Stimulated activated naive CD8-positive, alpha-beta T cell treated with anti-CD3 and anti-CD28 coated beads, Interleukin-15, amount 100 ng/mL, for 72 hours (primary cell): ENCODE measurements around the gene CYB5B.

ENCODE experiments used
- ATAC-seq: fragments of 150-1000 bp; cut with Tn5 transposase; 2 replicates; pipeline ENCODE4 v1.10.0; 2021; ENCODE audit warnings: mild to moderate bottlenecking, moderate library complexity
- DNase-seq, 2 donors: peaks; one replicate each; pipeline ENCODE4 v3.0.0; 2021 to 2022
- H3K27ac Mint-ChIP-seq, 2 donors: one replicate each; pipeline ENCODE4 v1.8.0; 2022; ENCODE audit warnings: mild to moderate bottlenecking in 2 of 2, mixed read lengths in 2 of 2, moderate library complexity in 2 of 2
- H3K27me3 Mint-ChIP-seq: one replicate; pipeline ENCODE4 v1.8.0; 2022; ENCODE audit warnings: mixed read lengths
- H3K4me1 Mint-ChIP-seq: one replicate; pipeline ENCODE4 v1.8.0; 2022; ENCODE audit warnings: mild to moderate bottlenecking, mixed read lengths
- H3K4me3 Mint-ChIP-seq, 2 donors: one replicate each; pipeline ENCODE4 v1.8.0; 2022; ENCODE audit warnings: mild to moderate bottlenecking in 2 of 2, mixed read lengths in 2 of 2, moderate library complexity in 1 of 2
- H3K9me3 Mint-ChIP-seq, 2 donors: one replicate each; pipeline ENCODE4 v1.8.0; 2022; ENCODE audit warnings: mixed read lengths in 2 of 2

Gene CYB5B

DNA sequence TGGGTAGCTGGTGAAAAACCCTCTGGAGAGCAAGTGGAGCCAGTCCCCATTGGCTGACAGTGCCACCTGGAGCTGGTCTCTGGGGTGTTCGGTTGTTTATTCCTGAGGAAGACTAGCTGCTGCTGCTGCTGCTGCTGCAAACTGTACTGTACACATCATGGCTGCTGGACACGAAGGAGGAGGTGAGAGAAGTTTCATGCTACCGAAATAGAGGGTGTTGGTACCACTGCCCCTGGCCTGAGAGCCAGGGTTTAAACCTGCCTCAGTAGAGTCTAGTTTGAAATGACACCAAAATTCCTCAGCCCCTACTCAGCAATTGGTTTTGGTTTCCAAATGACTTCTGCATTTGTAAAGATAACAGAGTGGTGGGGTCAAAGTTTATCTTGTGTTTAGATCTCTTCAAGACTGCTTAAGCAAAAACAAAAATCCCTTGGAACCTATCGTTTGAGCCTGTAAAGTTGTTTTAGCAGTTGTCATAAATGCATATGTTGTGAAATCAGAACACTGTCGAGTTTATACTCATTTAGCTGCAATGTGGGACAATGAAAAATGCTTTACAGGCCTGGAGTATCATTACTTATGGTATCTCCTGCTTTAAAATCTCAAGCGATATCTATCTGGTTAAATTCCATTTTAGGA lies 40.8 kb downstream of the CYB5B start:
- ATAC-seq (peak; percentile 75), DNase-seq (peak in 1 of 2 donors; percentile 25)
- Mint-ChIP-seq H3K4me1 (peaks cover 71% of the 10 kb centered on the region), H3K4me3 (peak overlapping the region; percentile 19 to 47), H3K27ac (peak overlapping the region in 1 of 2 donors; percentile 64), H3K27me3 (no peaks in the 10 kb centered on the region), H3K9me3 (no peaks in the 10 kb centered on the region)

DNA sequence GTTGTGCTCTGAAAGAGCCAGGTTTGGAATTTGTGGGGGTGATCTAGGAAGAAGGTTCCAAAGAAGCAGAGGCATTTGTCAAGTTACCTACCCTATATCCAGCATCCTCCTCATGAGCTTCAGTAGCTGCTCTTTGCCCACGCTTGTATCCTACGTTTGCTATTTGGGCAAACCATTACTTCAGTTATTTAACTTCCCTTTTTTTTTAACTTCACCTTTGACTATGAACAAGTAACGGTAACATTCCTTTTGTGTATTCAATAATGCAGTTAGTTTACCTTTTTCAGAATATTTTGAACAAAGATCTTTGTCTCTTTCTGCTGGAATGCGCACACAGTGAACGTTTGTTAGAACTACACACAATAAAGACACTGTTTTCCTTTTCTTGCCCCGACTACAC lies 41.5 kb downstream of the CYB5B start:
- no peak overlapping the region for H3K27ac Mint-ChIP-seq

DNA sequence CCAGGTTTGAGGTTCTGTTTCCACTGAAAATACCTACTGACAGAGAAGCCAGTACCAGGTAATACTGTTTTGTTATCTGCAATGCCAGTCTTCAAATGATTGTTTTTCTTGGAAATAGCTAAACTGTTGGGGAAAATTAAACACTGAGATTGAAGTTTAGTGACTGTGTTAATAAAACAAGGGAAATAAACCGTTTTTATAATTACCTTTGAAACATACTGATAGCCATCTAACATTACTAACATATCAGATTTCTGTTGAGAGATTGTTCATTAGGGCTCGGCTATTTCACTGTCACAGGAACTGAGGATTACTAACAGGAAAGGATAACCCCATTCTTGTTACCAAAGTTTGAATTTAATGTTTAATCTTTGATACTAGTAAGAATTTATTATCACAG lies 42.1 kb downstream of the CYB5B start:
- Mint-ChIP-seq H3K27ac (no peak overlapping the region), H3K4me3 (no peak overlapping the region), H3K4me1 (peaks cover 84% of the 10 kb centered on the region), H3K9me3 (no peaks in the 10 kb centered on the region), H3K27me3 (no peaks in the 10 kb centered on the region)
- ATAC-seq (no peak), DNase-seq (no peak)

More for the DNA sequence above, 41.5 kb downstream of the CYB5B start:
- Mint-ChIP-seq H3K9me3 (no peaks in the 10 kb centered on the region), H3K4me3 (no peak overlapping the region), H3K27me3 (no peaks in the 10 kb centered on the region), H3K4me1 (peaks cover 78% of the 10 kb centered on the region)
- no peak for ATAC-seq
- no peak for DNase-seq

DNA sequence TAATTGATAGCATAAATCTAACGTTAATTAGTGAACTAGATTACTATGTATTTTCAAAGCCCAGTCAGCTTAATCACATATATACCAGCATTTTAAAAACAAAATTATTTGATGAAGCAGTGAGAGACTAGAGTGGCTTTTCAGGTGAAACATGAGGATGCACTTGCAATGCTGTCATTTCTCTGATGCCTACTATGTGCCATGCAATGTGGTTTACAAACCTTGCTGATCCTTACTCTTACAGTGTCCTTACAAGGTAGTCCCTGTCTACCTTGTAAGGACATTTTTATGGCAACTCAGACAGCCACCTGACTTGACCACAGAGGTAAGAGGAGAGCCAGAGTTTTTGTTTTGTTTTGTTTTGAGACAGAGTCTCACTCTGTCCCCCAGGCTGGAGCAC lies 42.7 kb downstream of the CYB5B start:
- H3K4me1 Mint-ChIP-seq = peaks cover 89% of the 10 kb centered on the region
- H3K27ac Mint-ChIP-seq = no peak overlapping the region

DNA sequence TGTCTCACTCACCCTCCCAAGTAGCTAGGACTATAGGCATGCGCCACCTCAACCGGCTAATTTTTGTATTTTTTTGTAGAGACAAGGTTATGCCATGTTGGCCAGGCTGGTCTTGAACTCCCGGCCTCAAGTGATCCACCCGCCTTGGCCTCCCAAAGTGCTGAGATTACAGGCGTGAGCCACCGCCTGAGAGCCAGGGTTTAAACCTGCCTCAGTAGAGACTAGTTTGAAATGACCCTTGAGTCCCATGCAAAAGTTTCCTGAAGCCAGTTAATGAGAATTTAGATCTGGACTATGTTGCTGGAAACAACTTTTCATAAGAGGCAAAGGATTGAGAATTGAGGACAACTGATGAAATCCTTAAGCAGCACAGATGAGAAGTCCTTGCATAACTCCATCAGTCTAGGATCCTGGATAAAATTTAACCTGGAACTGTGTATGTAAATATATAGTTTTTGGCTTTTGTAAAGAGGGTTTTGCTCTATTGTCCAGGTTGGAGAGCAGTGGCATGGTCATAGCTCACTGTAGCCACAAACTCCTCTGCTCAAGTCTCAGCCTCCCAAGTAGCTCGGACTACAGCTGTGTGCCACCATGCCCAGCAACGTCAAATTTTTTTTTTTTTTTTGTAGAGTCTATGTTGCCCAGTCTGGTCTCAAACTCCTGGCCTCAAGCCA lies 43.2 kb downstream of the CYB5B start:
- Mint-ChIP-seq H3K9me3 (no peaks in the 10 kb centered on the region), H3K4me1 (peaks cover 89% of the 10 kb centered on the region), H3K27ac (no peak overlapping the region), H3K4me3 (no peak overlapping the region), H3K27me3 (no peaks in the 10 kb centered on the region)
- ATAC-seq (no peak), DNase-seq (no peak)

More for the DNA sequence above, 42.7 kb downstream of the CYB5B start:
- Mint-ChIP-seq H3K9me3 (no peaks in the 10 kb centered on the region), H3K27me3 (no peaks in the 10 kb centered on the region), H3K4me3 (no peak overlapping the region)
- no peak for DNase-seq
- no peak for ATAC-seq

DNA sequence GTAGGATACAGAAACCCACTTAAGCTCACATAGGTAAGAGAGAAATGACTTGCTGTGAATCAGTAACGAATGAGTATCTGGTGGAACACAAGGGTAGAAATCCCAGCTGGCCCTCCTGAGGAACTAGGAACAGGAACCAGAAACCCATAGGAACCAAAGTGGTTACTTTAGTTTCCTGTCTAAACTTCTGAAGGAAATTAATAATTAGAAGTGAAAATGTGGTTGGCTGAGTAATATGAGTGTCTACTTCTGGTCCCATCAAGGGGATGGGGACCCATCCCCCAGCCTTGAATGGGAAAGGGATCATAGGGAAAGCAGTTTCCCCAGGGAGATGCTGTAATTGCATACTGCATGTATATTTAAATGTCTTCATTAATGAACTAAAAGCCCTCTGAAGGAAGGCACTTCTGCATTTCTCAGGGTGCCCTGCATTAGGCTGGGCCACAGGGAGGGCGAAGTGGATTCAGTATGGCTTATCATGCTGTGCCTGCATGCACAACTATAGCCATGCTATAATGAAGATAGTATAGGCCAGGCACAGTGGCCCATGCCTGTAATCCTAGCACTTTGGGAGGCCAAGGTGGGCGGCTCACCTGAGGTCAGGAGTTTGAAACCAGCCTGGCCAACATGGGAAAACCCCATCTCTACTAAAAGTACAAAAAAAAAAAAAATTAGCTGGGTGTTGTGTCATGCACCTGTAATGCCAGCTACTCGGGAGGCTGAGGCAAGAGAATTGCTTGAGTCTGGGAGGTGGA lies 45.6 kb downstream of the CYB5B start:
- Mint-ChIP-seq H3K9me3 (peaks cover 0 to 11% of the 10 kb centered on the region in 2 donors), H3K27me3 (no peaks in the 10 kb centered on the region), H3K4me1 (peaks cover 82% of the 10 kb centered on the region), H3K27ac (peak overlapping the region in 1 of 2 donors; percentile 81), H3K4me3 (peak overlapping the region; percentile 41 to 66)
- ATAC-seq = peak; percentile 83
- DNase-seq = peak; percentile 41 to 72

DNA sequence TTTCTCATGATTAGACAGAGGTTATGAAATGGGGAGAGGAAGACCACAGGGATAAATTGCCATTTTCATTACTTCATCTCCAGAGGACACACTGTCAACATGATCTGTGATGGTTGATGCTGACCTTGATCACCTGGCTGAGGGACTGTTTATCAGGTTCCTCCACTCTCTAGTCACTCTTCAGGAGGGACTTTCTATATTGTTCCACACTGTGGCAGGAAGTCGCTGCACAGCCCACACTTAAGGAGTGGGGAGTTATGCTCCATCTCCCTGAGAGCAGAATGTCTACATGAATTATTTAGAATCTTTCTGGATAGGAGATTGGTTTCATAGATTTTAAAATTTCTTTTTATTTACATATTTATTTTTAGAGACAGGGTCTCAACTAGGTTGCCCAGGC lies 46.7 kb downstream of the CYB5B start:
- Mint-ChIP-seq H3K27ac (peak overlapping the region; percentile 69 to 93), H3K4me3 (peak overlapping the region; percentile 58 to 70), H3K9me3 (peaks cover 0 to 11% of the 10 kb centered on the region in 2 donors), H3K27me3 (no peaks in the 10 kb centered on the region), H3K4me1 (peaks cover 71% of the 10 kb centered on the region)
- no peak for DNase-seq
- peak; percentile 47 for ATAC-seq

DNA sequence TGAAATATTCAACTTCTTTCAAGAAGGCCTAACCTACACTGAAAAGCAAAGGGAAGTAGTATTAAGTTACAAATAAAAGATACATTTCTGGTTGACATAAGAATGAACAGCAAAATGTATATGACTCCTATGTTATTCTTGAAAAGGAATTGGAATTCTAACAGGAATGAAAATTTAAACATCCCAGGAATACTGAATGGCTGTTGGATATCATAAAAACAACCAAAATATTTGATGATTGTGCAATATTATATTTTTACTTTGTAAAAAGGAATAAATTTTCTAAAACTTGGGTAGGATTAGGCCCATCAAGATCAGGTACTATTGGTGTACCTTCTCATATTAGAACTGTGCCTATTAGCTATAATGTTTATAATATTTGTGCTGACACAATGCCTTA lies 50.0 kb downstream of the CYB5B start:
- ATAC-seq (no peak), DNase-seq (no peak)
- Mint-ChIP-seq H3K4me3 (no peak overlapping the region), H3K4me1 (peaks cover 47% of the 10 kb centered on the region), H3K27me3 (no peaks in the 10 kb centered on the region), H3K9me3 (peaks cover 0 to 11% of the 10 kb centered on the region in 2 donors), H3K27ac (peak overlapping the region in 1 of 2 donors; percentile 22)

DNA sequence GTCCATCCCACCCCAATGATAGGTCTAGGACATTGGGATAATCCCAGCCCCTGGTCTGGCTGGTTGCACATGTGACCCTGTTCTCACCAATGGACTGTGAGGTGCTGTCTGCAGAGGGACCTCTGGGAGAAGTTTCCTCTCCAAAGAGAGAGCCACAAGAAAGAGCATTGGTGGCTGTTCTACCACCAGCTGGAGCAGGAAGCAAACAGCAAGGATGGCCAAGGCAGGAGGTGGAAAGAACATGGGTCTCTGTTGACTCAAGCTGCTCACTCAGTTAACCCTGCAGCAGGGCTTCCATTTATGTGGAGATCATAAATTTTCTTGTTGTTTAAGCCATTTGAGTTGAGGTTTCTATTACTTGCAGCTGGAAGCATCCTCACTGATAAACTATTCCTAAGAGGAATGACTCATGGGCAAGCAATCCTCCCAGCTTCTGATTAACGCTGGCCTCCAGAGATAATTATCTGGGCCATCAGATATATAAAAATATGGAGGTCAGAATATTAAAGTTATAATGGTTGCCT lies 52.6 kb downstream of the CYB5B start:
- H3K9me3 Mint-ChIP-seq = peaks cover 0 to 11% of the 10 kb centered on the region in 2 donors
- peaks cover 30% of the 10 kb centered on the region for H3K4me1 Mint-ChIP-seq
- no peak overlapping the region for H3K27ac Mint-ChIP-seq
- DNase-seq (no peak), ATAC-seq (no peak)
- no peak overlapping the region for H3K4me3 Mint-ChIP-seq
- H3K27me3 Mint-ChIP-seq = no peaks in the 10 kb centered on the region

DNA sequence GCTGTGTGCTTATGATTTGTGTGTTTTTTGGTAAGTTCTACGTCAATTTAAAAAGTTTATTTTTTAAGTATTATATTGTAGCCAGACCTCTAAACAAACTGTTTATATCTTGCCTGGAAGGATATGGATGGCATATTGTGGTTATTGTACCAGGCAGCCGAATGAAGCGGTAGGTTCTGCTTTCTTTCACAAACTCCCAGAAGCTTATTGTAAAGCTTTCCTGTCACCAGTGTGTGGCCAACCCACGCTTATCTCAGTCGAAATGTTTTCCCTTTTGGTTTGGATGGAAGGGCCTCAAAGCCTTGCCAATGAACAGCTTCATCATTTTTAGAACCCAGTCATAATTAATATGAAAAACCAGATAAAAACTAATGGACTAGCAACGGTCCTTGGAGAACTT lies 53.1 kb downstream of the CYB5B start:
- Mint-ChIP-seq H3K4me1 (peaks cover 30% of the 10 kb centered on the region), H3K27ac (no peak overlapping the region), H3K4me3 (no peak overlapping the region), H3K27me3 (no peaks in the 10 kb centered on the region), H3K9me3 (peaks cover 0 to 11% of the 10 kb centered on the region in 2 donors)
- no peak for ATAC-seq
- DNase-seq = no peak

DNA sequence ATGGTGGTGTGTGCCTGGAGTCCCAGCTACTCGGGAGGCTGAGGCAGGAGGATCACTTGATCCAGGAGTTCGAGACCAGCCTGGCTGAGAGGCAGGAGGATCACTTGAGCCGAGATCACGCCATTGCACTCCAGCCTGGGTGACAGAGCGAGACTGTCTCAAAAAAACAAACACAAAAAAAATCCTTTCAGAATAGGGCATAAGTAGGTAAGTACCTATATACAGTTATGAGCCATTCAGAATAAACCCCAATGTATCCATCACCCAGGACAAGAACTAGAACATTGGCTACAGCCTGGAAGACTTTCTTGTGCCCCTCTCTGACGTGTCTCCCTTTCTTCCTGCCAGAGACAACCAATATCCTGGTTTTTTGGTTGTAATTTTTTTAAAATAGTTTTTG lies 54.3 kb downstream of the CYB5B start:
- Mint-ChIP-seq H3K27me3 (peaks cover 3% of the 10 kb centered on the region), H3K27ac (peak overlapping the region in 1 of 2 donors; percentile 27), H3K9me3 (peaks cover 0 to 3% of the 10 kb centered on the region in 2 donors), H3K4me3 (no peak overlapping the region), H3K4me1 (peaks cover 21% of the 10 kb centered on the region)
- ATAC-seq (no peak), DNase-seq (no peak)

DNA sequence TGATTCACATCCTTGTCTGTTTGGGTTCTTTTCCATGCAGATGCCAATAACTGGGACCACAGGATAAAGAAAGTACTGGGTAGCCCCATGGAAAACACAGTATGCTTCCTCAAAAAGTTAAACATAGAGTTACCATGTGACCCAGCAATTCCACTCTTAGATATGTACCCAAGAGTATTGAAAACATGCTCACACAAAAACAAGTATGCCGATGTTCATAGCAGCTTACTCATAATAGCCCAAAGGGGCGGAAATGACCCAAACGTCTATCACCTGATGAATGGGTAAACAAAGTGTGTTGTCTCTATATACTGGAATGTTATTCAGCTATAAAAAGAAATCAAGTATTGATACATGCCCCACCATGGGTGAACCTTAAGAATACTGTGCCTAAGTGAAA lies 55.4 kb downstream of the CYB5B start:
- DNase-seq = no peak

DNA sequence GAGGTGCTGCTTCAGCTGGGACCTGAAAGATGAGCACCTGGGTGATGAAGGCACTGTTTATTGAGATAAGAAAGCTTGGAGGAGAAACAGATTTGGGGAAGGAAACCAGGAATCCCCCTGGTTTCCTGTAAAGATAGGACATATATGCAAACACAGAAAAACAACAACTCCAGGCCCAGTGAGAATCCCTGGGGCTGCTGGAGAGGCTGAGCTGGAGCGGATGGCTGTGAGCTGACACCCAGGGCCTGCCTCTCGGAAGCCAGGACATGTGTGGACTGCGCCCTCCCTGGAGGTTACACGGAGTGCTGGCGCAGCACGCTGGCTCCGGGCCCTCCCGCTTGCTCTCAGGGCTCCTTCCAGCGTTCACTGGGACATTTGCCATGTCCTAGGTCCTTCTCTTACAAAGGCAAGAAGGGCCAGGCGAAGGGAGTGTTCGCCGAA lies 57.5 kb downstream of the CYB5B start:
- ATAC-seq (no peak), DNase-seq (no peak)
- peaks cover 12% of the 10 kb centered on the region for H3K4me1 Mint-ChIP-seq
- no peak overlapping the region for H3K4me3 Mint-ChIP-seq
- H3K27ac Mint-ChIP-seq = peak overlapping the region in 1 of 2 donors; percentile 59
- H3K27me3 Mint-ChIP-seq = peaks cover 30% of the 10 kb centered on the region
- H3K9me3 Mint-ChIP-seq = no peaks in the 10 kb centered on the region

More for the DNA sequence above, 55.4 kb downstream of the CYB5B start:
- H3K4me3 Mint-ChIP-seq = no peak overlapping the region
- no peak for ATAC-seq
- peaks cover 14% of the 10 kb centered on the region for H3K27me3 Mint-ChIP-seq
- H3K27ac Mint-ChIP-seq = no peak overlapping the region
- H3K4me1 Mint-ChIP-seq = peaks cover 18% of the 10 kb centered on the region
- no peaks in the 10 kb centered on the region for H3K9me3 Mint-ChIP-seq

DNA sequence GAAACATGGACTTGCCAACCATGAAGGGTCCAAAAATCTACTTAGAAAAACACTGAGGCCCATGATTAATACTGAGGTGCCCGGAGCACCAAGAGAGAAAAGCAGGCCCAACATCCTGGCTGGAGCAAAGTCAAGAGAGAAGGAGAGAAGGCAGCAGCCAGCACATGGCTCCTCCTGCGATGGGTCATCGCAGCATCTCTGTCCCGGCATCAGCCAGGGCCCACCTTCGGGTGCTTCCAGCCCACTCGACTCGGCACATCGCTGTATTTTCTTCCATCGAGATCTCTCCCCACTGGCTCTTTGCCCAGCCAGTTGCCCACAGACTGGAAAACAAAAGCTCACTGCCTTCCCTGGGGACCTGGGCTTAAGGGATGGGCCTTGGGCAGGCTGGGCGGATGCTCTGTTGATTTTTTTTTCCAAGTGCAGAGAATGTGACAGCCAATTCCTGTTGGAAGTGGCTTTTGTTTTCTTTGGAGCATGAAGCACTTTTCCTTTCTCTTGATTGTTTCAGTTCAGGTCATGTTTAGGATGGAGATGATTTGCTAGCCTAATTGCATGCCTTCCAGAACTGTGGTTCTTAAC lies 58.1 kb downstream of the CYB5B start:
- Mint-ChIP-seq H3K27ac (peak overlapping the region in 1 of 2 donors; percentile 35), H3K4me1 (peaks cover 9% of the 10 kb centered on the region), H3K27me3 (peaks cover 31% of the 10 kb centered on the region), H3K4me3 (no peak overlapping the region), H3K9me3 (no peaks in the 10 kb centered on the region)
- DNase-seq (no peak), ATAC-seq (no peak)

DNA sequence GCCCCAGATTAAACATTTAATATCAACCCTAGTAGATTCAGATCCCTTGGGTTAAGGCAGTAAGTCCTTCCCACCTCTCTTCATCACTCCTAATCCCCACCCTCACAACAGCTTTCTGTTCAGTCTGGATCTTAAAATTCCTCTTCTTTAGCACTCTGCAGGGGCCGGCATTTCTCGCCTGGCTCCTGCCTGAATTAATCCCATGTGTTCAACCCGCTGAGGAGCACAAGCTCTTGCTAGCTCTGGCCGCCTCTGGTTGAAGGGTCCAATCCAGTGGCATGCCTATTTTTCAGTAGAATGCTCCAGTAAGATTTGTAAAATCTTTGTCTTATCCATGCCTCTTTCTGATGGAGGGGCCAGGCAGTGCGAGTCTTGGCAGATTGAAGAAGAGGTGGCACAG lies 59.2 kb downstream of the CYB5B start:
- peak overlapping the region; percentile 28 to 95 for H3K27ac Mint-ChIP-seq
- ATAC-seq (no peak), DNase-seq (no peak)
- H3K27me3 Mint-ChIP-seq = peaks cover 31% of the 10 kb centered on the region
- H3K4me1 Mint-ChIP-seq = peaks cover 9% of the 10 kb centered on the region
- H3K9me3 Mint-ChIP-seq = no peaks in the 10 kb centered on the region
- no peak overlapping the region for H3K4me3 Mint-ChIP-seq
